ENCODE results near the gene IRX3.

DNA sequence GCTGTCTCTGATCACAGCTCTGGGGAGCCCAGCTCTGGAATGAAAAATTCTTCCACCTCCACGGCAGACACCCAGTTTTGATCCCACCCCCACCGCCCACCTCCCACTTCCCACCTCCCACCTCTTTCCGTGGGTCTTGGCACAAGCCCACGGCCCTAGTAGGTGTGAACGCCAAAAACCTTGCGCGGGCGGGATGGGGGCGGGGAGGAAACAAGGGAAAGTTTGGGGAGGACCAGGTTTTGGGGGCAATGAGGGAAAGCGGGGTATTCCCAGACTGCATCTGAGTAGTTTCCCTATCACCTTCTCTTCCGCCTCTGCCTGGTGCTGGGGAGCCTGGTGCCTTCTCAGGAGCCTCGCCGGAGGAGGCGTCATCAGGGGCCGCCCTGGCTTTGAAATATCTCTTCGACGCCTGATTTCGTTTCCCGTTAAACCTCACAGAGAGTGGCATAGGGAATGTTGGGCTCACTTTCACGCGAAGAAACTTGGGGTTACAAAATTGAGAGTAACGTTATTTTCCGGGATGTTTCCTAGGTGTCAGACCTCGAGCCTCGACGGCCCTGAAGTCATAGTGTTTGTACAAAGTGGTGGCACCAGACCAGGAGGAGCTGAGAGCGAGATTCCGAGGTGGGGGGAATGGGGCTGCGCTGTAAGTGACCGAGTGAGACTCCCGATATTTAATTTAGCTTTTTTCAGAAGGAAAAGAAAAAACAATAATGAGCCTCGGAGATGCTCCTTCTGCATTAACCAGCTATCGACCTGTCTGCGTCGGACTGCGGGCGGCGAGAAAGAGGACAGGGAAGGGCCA lies 1.6 kb upstream of the IRX3 start:
- TF ChIP-seq CTCF (conservative IDR thresholded peaks at IDR 0.05 in 1 of 2, IDR thresholded peaks at IDR 0.05 in 1 of 2; ENCODE audit: low read depth in 1 of 2, low read length in 2 of 2) (no peak), EZH2 (IDR thresholded peaks at IDR 0.05; ENCODE audit: low read length, missing control alignments) (no peak)
